CD14-positive monocyte (primary cell): ENCODE results near the gene LMBRD1. TPM values are rescaled to one million over a fixed set of nuclear protein-coding genes. Genes with fewer than 3 reads are reported as not detected.

Experiments
- DNase-seq, 3 donors: peaks; one replicate each; pipeline ENCODE4 v3.0.0-alpha.2; 2011 to 2022
- H2AFZ ChIP-seq: 2 replicates; pipeline ENCODE4 v1.6.0; 2012; ENCODE audit warnings: mild to moderate bottlenecking, low read depth, low read length, inconsistent platforms; ENCODE audit not compliant: insufficient read depth, poor library complexity, severe bottlenecking
- H3K27ac ChIP-seq, 2 donors: 1 replicate in 1 of 2; 2 replicates in 1 of 2; pipeline ENCODE4 v1.5.1; 2012 to 2013; ENCODE audit warnings: low read length in 2 of 2, control low read depth in 1 of 2, inconsistent platforms in 1 of 2, low read depth in 1 of 2, mild to moderate bottlenecking in 1 of 2
- H3K27me3 ChIP-seq, 2 donors: one replicate each; pipeline versions ENCODE4 v1.6.0 to v1.6.1; 2011 to 2013; ENCODE audit warnings: low read length in 2 of 2; ENCODE audit not compliant: control insufficient read depth in 2 of 2, insufficient read depth in 2 of 2
- H3K36me3 ChIP-seq, 2 donors: replicated peaks in 1 of 2; 1 replicate in 1 of 2; 2 replicates in 1 of 2; pipeline versions ENCODE4 v1.5.1 to v1.6.1; 2012 to 2013; ENCODE audit warnings: low read length in 2 of 2, control low read depth in 1 of 2, inconsistent platforms in 1 of 2, mild to moderate bottlenecking in 1 of 2; ENCODE audit not compliant: insufficient read depth in 2 of 2, control insufficient read depth in 1 of 2
- H3K4me1 ChIP-seq, 2 donors: 1 replicate in 1 of 2; 2 replicates in 1 of 2; pipeline versions ENCODE4 v1.5.1 to v1.6.1; 2012 to 2013; ENCODE audit warnings: low read length in 2 of 2, control low read depth in 1 of 2, inconsistent platforms in 1 of 2, mild to moderate bottlenecking in 1 of 2, moderate library complexity in 1 of 2; ENCODE audit not compliant: insufficient read depth in 2 of 2, control insufficient read depth in 1 of 2
- H3K4me2 ChIP-seq: replicated peaks from 2 replicates; pipeline ENCODE3; 2012; ENCODE audit warnings: low read length, moderate library complexity, mild to moderate bottlenecking; ENCODE audit not compliant: poor library complexity, severe bottlenecking; ENCODE audit errors: extremely low read depth
- H3K4me3 ChIP-seq, 3 experiments: fragments of 200-600 bp in 1 of 3; sonication (generic) in 1 of 3; replicated peaks in 1 of 3; 1 replicate in 2 of 3; 2 replicates in 1 of 3; pipeline ENCODE4 v1.5.1; 2011 to 2013; ENCODE audit warnings: low read length in 3 of 3, mild to moderate bottlenecking in 3 of 3, control low read depth in 2 of 3, low read depth in 2 of 3, inconsistent platforms in 1 of 3, moderate library complexity in 1 of 3
- H3K79me2 ChIP-seq: 2 replicates; pipeline ENCODE4 v1.6.0; 2012; ENCODE audit warnings: mild to moderate bottlenecking, control low read depth, inconsistent platforms, low read length, moderate library complexity; ENCODE audit not compliant: insufficient read depth
- H3K9ac ChIP-seq: 2 replicates; pipeline ENCODE4 v1.6.0; 2017; ENCODE audit warnings: low read length, mild to moderate bottlenecking; ENCODE audit not compliant: insufficient read depth, poor library complexity, severe bottlenecking
- H3K9me3 ChIP-seq, 2 donors: replicated peaks in 1 of 2; 1 replicate in 1 of 2; 2 replicates in 1 of 2; pipeline versions ENCODE4 v1.5.1 to v1.6.1; 2012 to 2013; ENCODE audit warnings: low read length in 2 of 2, control low read depth in 1 of 2; ENCODE audit not compliant: control insufficient read depth in 1 of 2, insufficient read depth in 1 of 2
- H4K20me1 ChIP-seq: 2 replicates; pipeline ENCODE4 v1.6.0; 2012; ENCODE audit warnings: mild to moderate bottlenecking, low read length, control low read depth, moderate library complexity; ENCODE audit not compliant: insufficient read depth
- H3K27ac Mint-ChIP-seq, 7 donors: one replicate each; pipeline ENCODE4 v1.8.0; 2020; ENCODE audit warnings: mild to moderate bottlenecking in 7 of 7, mixed read lengths in 7 of 7, moderate library complexity in 6 of 7, inconsistent platforms in 2 of 7
- H3K27me3 Mint-ChIP-seq, 3 donors: one replicate each; pipeline ENCODE4 v1.8.0; 2021 to 2022; ENCODE audit warnings: low read depth in 3 of 3, mild to moderate bottlenecking in 3 of 3, mixed read lengths in 3 of 3, moderate library complexity in 3 of 3, inconsistent platforms in 1 of 3
- H3K36me3 Mint-ChIP-seq, 2 donors: one replicate each; pipeline ENCODE4 v1.8.0; 2020; ENCODE audit warnings: mixed read lengths in 2 of 2, inconsistent platforms in 1 of 2, mild to moderate bottlenecking in 1 of 2
- H3K4me1 Mint-ChIP-seq: one replicate; pipeline ENCODE4 v1.8.0; 2020; ENCODE audit warnings: mild to moderate bottlenecking, mixed read lengths
- H3K4me3 Mint-ChIP-seq, 2 donors: one replicate each; pipeline ENCODE4 v1.8.0; 2020; ENCODE audit warnings: mild to moderate bottlenecking in 2 of 2, mixed read lengths in 2 of 2, moderate library complexity in 1 of 2
- H3K9me3 Mint-ChIP-seq, 7 donors: one replicate each; pipeline ENCODE4 v1.8.0; 2020 to 2022; ENCODE audit warnings: mixed read lengths in 7 of 7, mild to moderate bottlenecking in 6 of 7, moderate library complexity in 6 of 7, inconsistent platforms in 2 of 7
- CTCF ChIP-seq: fragments of 200-600 bp; IDR thresholded peaks from one replicate; pipeline ENCODE4 v1.8.0; 2022; ENCODE audit warnings: antibody characterized with exemption, mild to moderate bottlenecking
- WGBS: methylation state at CpG from one replicate; pipeline ENCODE4 v1.1.5; 2013; ENCODE audit warnings: missing lambda C conversion rate; ENCODE audit not compliant: insufficient coverage; 5-methylcytosine and 5-hydroxymethylcytosine counted together
- intact Hi-C, 2 donors: fragments of 100-400 bp; cut with micrococcal nuclease; formaldehyde crosslinking; loops; one replicate each; pipeline versions ENCODE4 v1.15.0 to v1.15.1; 2023
- polyA plus RNA-seq, 3 donors: library from polyadenylated mRNA; depleted of rRNA in 1 of 3; unstranded in 2 of 3; stranded (reverse) in 1 of 3; fragments of 300-500 nt in 2 of 3; fragments of >200 nt in 1 of 3; fragmentation: Illumina TruSeq in 2 of 3; gene quantifications; 1 replicate in 2 of 3; 2 replicates in 1 of 3; pipeline ENCODE4 v1.2.3, GENCODE V29; 2012 to 2021

The LMBRD1 gene
- polyA plus RNA-seq, 3 donors: 24.7 to 71.6 (median 64.2) TPM

- no peak for TF ChIP-seq CTCF
- no peak for DNase-seq
- Histone ChIP-seq H2AFZ (no peak overlapping the region), H3K4me2 (no peak overlapping the region), H3K4me1 (no peaks in the 10 kb centered on the region), H3K4me3 (no peak overlapping the region), H3K9ac (no peak overlapping the region), H4K20me1 (no peaks in the 10 kb centered on the region), H3K27ac (no peak overlapping the region), H3K79me2 (no peaks in the 10 kb centered on the region), H3K9me3 (peaks cover 0 to 3% of the 10 kb centered on the region in 2 donors), H3K36me3 (no peaks in the 10 kb centered on the region), H3K27me3 (no peaks in the 10 kb centered on the region)
- Mint-ChIP-seq H3K4me3 (no peak overlapping the region), H3K4me1 (no peaks in the 10 kb centered on the region), H3K27me3 (no peaks in the 10 kb centered on the region), H3K27ac (no peak overlapping the region), H3K9me3 (peaks cover 0 to 4% (median 2%) of the 10 kb centered on the region in 7 donors), H3K36me3 (no peaks in the 10 kb centered on the region)
- intact Hi-C loops: no loop called here
- 86% methylated on average over 1 of the region's 2 CpGs for WGBS
Measured at GRCh38 chr6:69647726-69648125, 149.1 kb downstream of the LMBRD1 start.

- TF ChIP-seq CTCF: no peak
- 74% methylated on average over 2 of the region's 2 CpGs for WGBS
Measured at GRCh38 chr6:69643688-69644087, 153.1 kb downstream of the LMBRD1 start.

More at GRCh38 chr6:69643688-69644087, 153.1 kb downstream of the LMBRD1 start:
- Mint-ChIP-seq H3K27me3 (peaks cover 0 to 5% (median 1%) of the 10 kb centered on the region in 3 donors), H3K36me3 (no peaks in the 10 kb centered on the region), H3K4me3 (no peak overlapping the region), H3K27ac (no peak overlapping the region), H3K4me1 (no peaks in the 10 kb centered on the region), H3K9me3 (peaks cover 0 to 5% (median 2%) of the 10 kb centered on the region in 7 donors)
- Histone ChIP-seq H3K4me2 (no peak overlapping the region), H3K27me3 (no peaks in the 10 kb centered on the region), H3K4me3 (no peak overlapping the region), H3K9ac (no peak overlapping the region), H4K20me1 (no peaks in the 10 kb centered on the region), H3K4me1 (no peaks in the 10 kb centered on the region), H3K36me3 (no peaks in the 10 kb centered on the region), H3K27ac (no peak overlapping the region), H3K9me3 (peaks cover 0 to 3% of the 10 kb centered on the region in 2 donors), H3K79me2 (no peaks in the 10 kb centered on the region), H2AFZ (no peak overlapping the region)
- intact Hi-C loops: no loop called here
- no peak for DNase-seq
